ENCODE data around the gene PMEL.
"Not testable (repeated sequence)": the region's sequence is repeated elsewhere in the genome, so short reads cannot be mapped to it uniquely, and the experiment has no call there.

Gene PMEL

DNA sequence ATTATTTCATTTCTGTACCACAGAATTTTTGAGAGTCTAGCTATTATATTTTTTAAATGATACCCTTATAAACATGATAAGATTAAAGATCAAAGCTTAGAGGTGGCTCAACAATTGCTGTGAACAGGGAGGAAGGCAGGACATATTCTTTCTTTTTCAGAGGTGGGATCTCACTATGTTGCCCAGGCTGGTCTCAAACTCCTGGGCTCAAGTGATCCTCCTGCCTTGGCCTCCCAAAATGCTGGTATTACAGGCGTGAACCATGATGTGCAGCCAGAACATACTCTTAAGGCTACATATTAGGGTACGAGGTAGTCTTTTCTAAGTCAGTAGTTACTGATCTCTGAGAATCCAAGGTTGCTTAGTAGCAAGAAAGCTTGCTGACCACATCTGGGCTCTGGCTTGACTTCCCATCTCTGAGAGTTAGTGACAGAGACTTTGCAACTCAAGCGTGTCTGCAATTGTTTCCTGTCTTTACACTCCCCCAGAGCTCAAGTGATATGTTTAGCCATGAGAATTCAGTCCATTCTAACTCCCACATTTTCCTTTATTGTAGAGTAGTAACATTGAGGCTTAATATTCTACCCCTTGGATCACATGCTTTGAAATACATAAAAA lies 16.6 kb upstream of the PMEL start:
- DNase-seq: no peak

- not testable (repeated sequence) for DNase-seq
Measured at GRCh38 chr12:55981882-55982281, 16.0 kb upstream of the PMEL start.

DNA sequence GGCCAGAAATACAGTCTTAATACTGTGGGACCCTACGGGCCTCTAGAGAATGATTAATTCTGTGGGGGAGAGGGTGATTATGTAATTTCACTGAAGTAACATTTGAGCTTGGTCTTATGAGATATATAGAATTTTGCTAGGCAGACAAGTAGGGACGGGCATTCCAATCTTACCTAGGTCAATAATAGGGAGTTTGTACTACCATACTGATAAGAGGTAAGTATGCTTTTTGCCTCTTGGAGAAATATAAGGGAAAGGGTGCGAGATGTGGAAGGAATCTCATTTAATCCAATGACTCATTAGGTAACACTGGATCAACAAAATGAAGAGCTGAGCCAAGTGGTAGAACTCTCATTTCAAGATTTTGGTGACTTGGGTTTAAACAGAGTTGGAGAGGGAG lies 13.2 kb upstream of the PMEL start:
- DNase-seq: no peak

DNA sequence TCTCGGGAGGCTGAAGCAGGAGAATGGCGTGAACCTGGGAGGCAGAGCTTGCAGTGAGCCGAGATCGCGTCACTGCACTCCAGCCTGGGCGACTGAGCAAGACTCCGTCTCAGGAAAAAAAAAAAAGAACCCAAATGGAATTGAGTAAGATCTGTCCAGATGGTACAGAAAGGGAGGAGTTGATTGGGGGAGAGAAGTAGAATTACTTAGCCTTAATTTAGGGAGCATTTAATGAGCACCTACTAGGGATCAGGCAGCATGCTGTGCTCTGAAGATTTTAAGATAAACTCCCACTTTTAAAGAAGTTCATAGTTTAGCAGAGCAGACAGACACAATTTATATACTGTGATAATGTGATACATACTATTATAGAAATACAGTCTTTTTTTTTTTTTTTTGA lies 12.6 kb upstream of the PMEL start:
- no peak for DNase-seq

- DNase-seq: no peak
Measured at GRCh38 chr12:55974308-55974730, 8.5 kb upstream of the PMEL start.

- peak; percentile 99 for DNase-seq
Measured at GRCh38 chr12:55973599-55974307, 7.9 kb upstream of the PMEL start, which contains the start of gene RAB5B. Gene RAB5B, plus strand, starts transcription at chr12:55974078. Its CDS starts 12,883 bp downstream, at chr12:55986961.

DNA sequence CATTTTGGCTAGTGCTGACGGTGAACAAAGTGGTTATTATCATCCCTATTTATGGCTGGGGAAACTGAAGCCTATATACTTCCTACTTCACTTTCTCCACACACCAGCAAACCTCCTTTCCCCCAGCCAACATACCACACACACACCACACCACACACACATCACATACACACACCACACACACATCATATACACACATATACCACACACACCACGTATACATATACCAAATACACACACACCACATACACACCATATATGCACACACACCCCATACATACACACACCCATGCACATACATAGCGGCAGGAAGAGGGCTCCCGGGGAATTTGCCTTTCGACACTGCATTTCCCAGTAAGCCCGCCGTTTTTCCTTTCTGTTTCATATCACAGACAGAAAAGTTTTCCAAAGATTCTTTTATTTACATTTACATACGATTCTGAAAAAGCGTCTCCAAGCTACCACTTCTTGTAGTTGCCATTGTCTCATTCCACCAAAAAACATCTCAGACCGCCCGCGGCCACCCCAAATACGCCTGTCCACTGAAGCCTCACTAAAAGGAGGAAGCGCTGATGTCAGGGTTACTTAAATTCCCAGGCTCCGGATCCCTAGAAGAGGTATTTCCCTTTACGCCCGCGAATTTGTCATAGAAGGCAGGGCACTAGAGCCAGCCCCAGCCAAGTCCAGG lies 7.2 kb upstream of the PMEL start:
- DNase-seq: no peak

GRCh38 chr12:55972456-55972855 lies 6.6 kb upstream of the PMEL start:
- DNase-seq: no peak

DNA sequence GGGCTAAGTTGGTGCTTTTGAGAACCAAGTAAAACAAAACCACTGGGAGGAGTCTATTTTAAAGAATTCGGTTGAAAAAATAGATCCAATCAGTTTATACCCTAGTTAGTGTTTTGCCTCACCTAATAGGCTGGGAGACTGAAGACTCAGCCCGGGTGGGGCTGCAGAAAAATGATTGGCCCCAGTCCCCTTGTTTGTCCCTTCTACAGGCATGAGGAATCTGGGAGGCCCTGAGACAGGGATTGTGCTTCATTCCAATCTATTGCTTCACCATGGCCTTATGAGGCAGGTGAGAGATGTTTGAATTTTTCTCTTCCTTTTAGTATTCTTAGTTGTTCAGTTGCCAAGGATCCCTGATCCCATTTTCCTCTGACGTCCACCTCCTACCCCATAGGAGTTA lies 6.2 kb upstream of the PMEL start:
- DNase-seq: no peak

GRCh38 chr12:55970775-55971174 lies 4.9 kb upstream of the PMEL start:
- DNase-seq: no peak

- DNase-seq: no peak
Measured at GRCh38 chr12:55969356-55969755, 3.5 kb upstream of the PMEL start.

- DNase-seq: peak; percentile 71
Measured at GRCh38 chr12:55966408-55967281, 803 bp upstream of the PMEL start, which contains the start of gene CDK2. Gene CDK2, plus strand, starts transcription at chr12:55966830. Its CDS starts 179 bp downstream, at chr12:55967009.

DNA sequence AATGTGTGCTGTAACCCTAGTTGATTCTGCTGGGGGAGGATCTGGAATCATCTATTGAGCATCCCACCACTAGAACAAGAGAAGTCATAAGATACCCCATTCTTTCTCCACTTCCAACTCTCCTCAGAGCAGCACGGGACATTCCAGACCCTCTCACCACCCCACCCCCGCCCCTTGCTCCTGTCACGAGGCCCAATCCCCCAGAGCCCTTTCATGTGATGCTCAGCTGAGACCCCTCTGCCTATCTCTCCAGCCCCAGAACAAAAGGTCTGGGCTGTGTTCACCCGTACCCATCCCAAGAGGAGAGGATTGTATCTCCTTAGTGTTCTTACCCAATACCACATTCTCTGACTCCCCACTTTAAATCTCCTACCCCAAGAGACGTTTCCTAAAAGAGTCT lies 602 bp downstream of the PMEL start:
- DNase-seq: no peak

- DNase-seq: no peak
Measured at GRCh38 chr12:55963760-55964159, 2.1 kb downstream of the PMEL start.

DNA sequence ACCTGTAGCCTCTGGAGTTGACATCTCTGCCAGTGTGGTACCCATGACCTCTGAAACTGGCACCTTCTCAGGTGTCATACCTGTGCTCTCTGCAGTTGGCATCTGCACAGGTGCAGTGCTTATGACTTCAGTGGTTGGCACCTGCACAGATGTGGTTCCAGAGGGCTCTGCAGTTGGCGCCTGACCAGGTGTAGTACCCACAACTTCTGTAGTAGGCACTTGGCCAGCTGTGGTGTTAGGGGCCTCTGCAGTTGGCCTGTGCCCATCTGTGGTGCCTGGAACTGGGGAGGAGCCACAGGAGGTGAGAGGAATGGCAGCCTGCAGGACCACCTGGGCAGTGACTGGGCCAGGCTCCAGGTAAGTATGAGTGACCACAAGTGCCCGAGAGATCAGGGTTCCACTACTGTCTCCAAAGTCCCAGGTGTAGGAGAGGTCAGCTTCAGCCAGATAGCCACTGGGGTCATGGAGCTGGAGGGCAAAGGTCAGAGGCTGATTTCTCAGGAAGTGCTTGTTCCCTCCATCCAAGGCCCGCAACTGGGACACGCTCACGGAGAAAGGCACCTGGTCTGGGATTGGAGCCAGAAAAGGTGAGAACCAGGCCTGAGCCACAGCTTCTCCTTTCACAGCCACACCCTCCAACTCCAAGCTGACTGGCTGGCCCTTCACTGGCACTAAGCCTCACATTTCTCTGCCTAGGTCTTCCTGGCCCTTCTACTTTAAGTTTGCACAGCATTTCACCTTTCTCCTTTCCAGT lies 8.6 kb downstream of the PMEL start:
- DNase-seq: no peak

DNA sequence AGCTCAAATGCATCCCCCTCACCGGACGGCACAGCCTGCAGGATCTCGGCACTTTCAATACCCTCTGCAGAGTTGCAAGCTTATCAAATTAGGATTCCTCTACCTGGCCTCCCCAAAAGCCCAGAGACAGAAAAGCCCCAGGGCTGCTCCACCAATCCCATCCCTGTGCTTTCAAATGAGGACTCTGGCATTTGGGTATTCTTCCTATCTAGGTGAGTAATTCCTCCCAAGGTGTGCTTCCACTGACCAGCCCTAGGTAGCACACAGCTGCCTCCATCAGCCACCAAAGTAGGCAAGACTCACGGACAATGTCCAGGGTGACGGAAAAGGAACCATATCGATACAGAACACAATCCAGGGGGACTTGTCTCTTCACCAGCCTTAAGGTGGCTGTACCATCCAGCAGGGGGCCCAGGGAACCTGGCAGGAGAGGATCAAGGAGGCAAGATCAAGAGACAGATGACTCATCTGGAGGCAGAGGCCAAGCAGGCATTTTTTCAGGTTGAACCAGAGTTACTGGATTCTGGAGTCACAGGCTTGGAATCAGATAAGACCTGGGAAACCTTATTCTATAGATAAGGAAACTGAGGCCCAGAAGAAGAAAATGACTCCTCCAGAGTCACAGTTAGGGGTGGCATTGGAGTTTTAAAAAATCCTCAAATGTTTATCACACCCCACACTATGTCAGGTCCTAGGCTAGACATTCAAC lies 9.9 kb downstream of the PMEL start:
- no peak for DNase-seq

- no peak for DNase-seq
Measured at GRCh38 chr12:55955344-55955743, 10.5 kb downstream of the PMEL start.

DNA sequence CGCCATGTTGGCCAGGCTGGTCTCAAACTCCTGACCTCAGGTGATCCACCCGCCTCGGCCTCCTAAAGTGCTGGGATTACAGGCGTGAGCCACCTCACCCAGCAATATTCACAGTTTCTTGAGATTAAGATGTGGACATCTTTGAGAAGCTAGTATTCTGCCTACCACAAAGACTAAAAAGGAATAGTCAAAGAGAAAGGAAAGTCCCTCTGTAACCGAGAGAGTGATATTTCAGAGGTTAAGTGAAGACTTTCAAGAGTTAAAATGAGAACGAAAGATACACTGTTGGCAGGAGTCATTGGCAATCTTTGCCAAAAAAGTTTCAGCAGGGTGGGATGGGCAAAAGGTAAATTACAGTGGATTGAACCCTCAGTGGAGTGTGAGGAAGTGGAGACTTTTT lies 19.3 kb downstream of the PMEL start:
- no peak for DNase-seq

GRCh38 chr12:55942577-55943136 lies 23.2 kb downstream of the PMEL start:
- no peak for DNase-seq

DNA sequence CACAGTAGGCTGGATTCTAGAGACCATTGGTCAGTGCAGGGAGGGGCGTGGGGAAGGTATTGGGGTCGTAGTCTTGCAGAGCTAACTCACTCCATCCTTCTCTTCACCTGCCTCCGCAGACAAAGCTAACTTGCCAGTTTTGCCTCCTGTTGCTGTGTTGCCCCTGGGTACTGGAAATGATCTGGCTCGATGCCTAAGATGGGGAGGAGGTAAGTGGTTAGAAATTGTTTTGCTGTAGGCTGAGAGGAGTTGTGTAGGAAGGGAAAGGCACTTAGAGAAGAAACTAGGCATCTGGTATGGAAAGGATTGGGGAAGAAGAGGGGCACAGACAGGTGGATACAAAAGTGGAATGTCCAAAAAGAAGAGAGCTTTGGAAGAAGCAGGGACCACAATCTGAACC lies 23.8 kb downstream of the PMEL start:
- DNase-seq: no peak

GRCh38 chr12:55940065-55940732 lies 25.6 kb downstream of the PMEL start:
- peak; percentile 76 for DNase-seq

All from NCI-H748 treated with DMSO at 0.1 percent for 48 hours (cell line).